Amniotic stem cell (primary cell): ENCODE results near the gene DIP2B.
"Not testable (repeated sequence)": the region's sequence is repeated elsewhere in the genome, so short reads cannot be mapped to it uniquely, and the experiment has no call there.

Source experiments
- DNase-seq: peaks from one replicate; lab custom pipeline; 2025; lab: John Stamatoyannopoulos, UW

The DIP2B gene

DNA sequence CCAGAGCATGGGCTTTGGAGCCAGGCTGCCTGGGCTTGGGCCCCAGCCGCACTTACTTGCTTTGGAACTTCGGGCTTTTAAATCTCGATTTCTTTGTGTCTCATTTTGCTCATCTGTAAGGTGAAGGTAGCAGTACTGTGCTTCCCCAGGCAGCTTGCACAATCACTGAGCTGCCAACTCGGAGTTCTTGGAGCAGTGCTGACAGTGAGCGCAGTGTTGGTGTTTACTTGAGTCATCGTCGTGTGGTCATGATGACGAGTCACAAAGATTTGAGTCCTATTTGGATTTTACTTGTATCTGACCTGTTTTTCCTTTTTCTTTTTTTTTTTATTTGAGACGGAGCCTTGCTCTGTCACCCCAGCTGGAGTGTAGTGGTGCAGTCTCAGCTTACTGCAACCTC is 227.8 kb downstream of the DIP2B start:
- DNase-seq, result no peak

DNA sequence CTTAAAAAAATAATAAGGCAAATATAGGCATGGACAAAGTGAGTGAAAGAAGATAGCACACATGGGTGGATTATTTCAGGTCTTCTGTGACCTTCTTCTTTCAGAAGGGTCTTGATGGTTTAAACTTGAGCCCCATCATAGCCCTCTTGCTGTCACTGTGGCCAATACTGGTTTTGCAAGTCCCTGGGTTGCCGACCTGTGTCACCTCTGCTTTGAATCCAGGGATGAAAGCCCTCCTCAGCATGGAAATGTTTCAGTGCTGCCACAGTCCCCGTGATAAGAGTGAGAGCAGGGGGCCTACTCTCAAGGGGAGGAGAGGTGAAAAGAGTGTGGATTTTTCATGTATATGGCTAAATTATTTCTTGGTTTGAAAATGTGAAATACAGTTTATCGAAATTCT is 228.9 kb downstream of the DIP2B start:
- no peak for DNase-seq

DNA sequence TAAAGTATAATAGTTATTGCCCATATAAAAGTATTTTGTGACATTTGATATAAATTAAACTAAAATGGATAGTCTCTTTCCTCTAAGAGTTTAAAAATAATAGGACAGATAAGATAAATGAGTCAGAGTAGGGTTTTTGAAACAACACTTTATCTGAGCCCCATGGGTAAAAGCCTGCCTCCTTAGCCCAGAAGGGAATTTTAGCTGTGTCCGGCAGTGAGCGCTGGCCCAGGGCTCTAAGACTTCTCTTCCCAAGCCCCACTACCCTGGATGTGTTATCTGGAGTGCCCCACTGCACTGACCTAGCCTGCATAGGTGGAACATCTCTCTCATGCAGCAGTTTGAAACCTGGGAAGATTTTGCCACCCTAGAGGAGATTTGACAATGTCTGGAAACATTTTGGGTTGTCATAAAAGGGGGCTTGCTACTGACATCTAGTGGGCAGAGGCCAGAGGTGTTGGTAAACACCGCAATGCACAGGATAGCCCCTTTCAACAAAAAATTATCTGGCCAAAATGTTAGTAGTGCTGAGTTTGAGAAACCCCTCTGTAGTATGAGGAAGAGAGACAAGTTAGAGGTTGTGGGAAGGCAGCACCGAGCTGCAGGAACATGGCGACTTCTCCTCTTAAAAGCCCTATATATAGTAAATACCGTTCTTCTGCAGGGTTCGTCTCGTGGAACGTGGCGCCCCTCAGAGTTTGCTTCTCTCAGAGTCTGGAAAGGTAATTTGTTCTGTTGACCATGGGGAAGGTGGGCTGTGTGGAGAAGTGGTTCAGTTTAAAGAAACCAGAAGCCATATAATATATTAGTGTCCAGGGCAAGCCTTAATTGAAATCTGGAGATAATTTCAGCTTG is 229.9 kb downstream of the DIP2B start:
- no peak for DNase-seq

DNA sequence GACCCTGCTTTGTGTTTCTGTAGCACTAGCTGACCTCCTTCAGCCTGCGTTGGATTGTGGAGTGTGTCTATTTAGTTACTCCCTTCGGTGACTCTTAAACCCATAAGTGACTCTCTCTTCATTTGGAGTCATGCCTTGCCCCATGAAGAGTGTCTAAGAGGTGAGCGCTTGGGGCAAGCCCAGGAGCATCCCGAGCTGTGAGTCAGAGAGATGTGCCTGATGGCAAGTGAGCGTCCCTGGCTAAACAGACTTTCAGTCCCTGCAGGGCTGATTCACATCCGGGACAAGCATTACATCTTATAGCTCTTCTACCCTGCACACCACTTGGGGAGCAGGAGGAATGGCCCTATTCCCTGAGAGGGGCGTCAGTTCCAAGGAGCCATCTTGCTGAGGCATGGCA is 234.8 kb downstream of the DIP2B start:
- DNase-seq, result no peak

DNA sequence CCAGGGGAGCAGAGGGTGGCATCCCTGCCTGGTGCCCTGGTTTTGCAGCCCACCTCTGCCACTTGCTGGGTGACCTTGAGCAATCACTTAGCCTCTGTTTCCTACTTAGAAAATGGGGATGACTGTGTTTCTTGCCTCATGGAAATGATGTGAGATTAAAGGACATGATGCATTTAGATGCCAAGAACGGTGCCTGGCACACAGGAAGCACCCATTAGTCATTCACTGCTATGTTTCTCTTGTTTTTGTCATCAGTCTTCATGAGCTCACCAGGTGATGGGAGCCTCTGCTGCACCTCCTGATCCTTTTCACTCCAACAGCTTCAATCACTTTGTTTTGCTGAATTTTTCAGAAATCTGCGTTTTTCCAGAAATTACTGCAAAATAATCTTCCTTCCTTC is 235.5 kb downstream of the DIP2B start:
- no peak for DNase-seq

DNA sequence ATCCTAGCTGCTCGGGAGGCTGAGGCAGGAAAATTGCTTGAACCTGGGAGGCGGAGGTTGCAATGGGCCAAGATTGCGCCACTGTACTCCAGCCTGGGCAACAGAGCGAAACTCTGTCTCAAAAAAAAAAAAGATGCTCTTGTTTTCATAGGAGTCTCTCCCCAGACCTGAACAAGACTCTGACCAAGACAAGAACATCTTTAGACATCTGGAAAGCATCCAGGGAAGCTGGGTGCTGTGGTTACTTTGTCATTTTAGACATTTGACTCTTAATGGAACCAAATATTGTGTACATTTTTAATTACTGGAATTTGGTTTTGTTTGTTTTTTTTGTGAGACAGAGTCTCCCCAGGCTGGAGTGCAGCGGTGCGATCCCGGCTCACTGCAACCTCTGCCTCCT is 238.0 kb downstream of the DIP2B start:
- no peak for DNase-seq

DNA sequence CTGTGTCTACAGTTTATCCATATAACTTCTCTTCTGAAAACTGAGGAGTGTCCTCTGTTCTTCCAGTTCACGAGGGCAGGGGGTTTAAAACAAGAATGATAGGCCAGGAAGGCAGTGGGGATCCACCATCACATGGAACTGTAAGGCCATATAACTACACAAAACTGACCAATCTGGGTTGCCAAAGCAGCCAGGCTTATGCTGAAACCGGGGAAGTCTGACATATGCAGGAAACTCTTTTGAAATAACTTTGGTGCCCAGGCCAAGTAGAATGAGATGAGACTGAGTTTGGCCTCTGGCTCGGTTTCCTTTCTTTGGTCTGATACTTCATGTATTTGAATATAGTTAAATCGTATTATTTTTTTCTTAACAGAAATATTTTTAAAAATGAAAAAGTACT is 241.1 kb downstream of the DIP2B start:
- no peak for DNase-seq

DNA sequence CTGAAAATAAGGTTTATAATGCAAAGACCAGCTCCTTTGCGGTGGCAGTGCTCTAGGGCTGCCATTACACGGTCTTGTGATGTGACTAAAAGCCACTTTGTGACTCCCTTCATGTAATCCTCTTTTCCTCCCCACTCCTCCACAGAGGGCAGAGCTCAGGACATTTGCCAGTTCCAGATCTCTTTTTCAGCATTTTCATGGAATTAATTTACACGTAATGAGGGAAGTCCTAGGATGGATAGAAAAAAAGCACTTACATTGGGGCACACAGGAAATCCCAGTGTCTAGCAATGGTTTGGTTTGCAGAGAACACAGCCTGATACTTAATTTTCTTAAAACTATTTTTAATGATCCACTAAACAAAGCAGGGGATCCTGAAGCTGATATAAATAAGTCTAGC is 241.6 kb downstream of the DIP2B start:
- DNase-seq, result no peak

DNA sequence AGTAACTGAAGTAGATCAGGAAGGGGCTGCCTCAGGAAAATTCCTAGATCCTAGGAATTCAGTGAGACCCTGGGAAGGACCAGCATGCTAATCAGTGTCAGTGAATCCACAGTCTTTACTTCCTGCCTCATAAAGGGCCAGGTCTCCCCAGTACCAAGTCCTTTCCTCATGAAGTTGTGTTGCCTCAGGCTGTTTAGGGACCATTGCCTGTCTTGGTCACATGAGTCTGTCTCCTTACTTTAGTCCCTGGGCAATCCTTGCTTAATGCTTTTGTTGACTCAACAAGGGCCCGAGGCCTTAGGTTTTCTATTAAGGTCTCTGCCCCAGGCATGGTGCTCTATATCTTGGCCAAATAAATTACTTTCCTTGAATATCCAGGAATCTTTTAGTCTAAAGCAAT is 243.0 kb downstream of the DIP2B start:
- no peak for DNase-seq

DNA sequence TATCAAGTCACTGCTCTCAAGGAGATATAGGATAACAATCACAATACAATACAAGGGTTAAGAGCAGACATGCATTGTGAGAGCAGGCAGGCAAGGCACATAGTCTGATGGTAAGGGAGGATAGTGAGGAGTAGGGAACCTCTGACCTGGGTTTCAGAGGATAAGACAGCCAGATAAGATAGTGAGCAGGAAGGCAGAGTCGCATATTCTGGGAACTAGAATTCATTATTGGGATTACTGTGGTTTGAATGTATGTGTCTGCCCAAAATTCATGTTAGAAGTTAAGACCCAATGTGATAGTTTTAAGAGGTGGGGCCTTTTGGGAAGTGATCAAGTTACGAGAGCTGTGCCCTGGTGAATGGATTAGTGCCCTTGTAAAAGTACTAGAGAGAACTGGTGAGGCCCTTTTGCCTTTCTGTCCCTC is 244.7 kb downstream of the DIP2B start:
- no peak for DNase-seq

DNA sequence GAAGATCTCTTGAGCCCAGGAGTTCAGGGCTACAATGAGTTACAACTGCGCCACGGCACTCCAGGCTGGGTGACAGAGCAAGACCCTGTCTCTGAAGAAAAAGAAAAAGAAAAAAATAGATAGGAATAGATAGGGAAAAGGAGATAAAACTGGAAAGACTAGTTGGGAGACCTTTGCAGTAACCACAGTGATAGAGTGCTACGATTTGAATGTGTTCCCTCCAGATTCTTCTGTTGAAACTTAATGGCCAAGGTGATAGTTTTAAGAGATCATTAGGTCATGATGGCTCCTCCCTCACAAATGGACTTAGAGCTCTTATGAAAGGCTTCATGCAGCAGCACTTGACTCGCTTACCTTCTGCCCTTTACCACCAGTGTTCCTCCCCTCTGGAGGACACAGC is 245.6 kb downstream of the DIP2B start:
- DNase-seq, result no peak

DNA sequence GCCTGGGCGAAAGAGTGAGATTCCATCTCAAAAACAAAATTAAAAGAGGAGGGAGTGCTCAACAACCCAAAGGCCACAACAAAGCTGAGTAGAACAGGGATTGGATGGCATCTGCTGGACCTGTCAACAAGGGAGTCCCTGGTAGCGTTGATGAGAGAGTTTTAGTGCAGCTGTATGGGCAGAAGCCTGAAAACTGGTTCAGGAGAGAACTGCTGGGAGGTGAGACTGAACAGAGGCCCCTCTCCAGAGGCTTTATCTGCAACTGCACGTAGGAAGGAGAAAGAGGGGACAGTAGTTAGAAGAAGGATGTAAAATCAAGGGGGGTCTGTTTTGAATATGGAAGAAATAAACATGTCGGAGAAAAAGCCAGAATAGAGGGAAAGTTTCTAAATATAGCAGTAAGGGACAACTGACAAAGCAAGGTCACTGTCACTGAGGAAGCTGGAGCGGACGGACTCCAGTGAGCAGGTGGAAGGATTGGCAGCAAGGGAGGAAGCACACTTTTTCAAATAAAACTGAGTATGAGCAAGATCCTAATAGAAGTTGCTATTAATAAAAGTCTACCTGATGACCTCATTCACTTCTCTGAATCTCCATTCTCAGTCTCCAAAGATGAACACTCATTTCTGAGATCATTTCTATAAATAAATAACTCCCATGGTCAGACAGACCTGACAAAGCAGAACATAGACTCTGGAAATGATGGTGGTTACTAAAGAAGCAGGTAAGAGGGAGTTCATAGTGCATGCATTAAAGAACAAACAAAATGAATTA is 247.3 kb downstream of the DIP2B start:
- no peak for DNase-seq

DNA sequence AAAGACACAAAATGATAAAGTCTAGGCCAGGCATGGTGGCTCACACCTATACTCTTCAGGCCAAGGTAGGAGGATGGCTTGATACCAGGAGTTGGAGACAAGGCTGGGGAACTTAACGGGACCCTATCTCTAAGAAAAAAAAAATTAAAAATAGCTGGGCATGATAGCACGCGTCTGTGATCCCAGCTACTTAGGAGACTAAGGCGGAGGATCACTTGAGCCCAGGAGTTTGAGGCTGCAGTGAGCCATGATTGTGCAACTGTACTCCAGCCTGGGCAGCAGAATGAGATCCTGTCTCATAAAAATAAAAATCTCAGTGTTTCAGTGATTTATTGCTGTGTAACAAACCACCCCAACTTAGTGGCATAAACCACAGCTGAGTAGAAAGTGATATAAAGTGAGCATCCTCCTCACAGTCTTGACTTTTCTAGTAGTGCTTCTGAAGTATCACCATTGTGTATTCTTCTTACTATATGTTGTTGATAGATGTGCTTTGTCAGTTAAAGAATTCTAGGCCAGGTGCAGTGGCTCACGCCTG is 248.5 kb downstream of the DIP2B start:
- DNase-seq, result no peak

DNA sequence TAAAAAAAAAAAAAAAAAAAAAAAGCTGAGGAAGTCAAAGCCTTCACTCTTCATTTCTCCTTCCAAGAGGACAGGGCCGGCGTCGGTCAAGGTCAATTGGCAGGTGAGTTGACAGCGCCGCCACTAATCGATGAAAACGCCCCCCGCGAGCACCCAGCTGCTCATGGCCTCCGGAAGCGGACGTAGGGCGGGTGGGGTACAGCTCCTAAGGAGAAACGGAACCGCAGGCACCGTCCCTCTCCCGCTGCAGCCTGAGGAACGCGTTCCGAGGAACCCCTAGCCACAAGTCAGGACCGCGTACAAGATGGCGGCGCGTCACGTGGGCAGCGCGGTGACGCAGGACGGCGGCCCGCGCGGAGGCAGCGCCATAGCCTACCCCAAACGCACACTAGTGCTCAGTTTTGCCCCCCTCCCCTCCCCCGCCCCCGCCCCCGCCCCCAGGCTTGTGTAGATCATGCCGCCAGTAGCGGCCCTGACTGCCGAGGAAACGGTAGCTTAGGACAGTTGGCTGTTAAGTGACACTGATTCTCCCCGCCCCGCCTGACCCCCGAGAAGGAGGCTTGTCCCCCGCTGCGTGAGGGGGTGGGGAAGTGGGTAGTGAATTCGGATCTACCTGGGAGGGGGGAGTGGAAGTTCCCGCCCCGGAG is 259.0 kb downstream of the DIP2B start, which contains the start of gene ATF1:
TSS of gene ATF1 (plus strand) at position 463 of the 647 bp plus-strand sequence. CDS start 16,045 bp downstream, outside the sequence.
- peak; percentile 63 for DNase-seq

DNA sequence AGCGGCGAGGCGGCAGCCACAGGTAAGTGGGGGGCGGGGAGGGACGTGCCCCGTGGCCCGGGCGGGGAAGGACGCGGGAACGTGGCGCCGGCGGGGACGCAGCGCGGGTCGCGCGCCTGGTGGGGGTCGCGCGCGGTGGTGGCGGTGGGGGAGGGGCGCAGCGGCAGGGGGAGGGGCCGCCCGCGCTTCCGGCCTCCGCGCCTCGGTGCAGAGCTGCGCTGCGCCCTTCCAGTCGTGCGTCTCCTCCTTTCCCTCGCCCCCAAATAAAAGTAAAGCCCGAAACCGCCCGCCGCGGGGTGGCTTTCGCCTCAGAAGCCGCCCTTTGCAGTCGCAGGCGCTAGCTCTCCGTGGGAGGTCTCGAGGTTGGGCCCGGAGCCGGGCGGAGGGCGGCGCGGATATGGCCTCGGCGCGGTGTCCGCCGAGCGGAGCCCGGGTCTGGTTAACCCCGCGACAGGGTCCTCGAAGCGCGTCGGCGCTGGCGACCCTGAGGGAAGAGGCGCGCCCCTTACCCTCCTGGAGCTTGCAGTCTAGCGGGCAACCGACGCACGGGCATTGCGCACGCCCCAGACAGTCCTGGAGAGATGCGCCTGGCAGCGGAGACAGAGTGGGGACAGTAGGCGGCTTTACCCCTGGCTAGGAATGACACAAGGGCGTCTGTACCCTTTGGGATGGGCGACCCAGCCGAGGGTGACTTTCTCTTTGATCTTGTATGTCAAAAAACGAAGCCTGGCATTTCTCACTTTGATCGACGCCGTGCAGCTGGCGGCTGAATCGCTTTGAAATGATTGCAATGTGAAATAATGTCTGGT is 259.7 kb downstream of the DIP2B start:
- DNase-seq, result peak; percentile 11

DNA sequence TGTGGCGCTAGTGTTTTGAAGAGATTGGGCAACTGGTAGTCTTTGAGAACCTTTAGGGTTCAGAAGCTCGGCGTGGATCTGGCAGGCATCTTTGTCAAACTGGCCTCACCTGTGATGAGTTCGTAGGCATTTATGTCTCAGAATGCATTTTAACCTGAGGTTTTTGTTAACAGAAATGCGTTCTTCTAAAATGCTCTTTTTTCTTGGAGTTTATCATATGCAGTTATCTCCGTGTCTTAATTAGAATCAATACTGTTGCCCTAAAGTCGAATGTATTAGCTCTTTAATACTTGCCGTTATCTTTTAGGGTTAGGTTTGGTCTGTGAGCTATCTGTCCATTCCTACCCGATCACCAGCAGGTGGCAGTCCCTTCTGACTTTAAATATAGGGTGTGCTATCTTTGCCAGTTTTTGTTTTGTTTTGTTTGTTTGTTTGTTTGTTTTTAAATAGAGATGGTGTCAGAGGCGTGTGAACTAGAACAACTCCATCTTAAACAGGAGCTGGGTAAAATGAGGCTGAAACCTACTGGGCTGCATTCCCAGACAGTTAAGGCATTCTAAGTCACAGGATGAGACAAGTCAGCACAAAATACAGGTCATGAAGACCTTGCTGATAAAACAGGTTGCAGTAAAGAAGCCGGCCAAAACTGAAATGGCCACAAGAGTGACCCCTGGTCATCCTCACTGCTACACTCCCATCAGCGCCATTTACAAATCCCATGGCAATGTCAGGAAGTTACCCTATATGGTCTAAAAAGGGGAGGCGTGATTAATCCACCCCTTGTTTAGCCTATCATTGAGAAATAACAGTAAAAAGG is 260.5 kb downstream of the DIP2B start:
- DNase-seq, result peak; percentile 28

DNA sequence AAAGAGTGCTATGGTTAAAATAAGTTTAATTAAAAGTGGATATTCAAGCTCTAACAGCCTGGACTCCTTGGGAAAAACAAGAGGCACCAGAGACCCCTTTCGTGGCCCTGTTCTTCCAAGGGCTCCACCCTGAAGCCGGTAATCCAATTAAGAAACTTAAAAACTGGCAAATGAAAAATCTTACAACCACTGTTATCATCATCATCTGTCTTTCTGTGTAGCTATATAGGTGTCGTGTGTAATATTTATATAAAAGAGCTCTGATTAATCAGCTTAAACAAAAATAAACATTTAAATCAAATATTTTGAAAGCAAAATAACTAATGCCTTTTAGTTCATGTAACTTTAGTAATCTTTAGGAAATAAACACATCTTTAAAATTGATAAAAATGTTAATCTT is 263.6 kb downstream of the DIP2B start:
- no peak for DNase-seq

DNA sequence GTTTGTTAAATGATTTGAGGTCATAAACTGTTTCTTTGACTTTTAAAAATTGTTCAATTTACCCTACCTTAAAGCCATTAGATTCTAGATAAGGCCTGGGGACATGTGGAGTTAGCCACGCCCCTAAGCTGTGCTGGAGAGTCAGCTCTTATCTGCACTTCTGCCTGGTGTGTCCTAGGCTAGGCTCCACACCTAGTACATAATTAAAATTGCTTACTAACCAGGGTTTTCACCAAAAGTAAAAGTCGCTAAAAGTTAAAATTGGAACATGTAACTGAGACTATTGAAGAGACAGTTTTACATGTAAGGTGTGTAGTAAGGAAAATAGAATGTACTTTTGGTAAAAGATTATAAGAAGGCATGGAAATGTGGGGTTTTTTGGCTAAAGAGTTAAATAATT is 264.0 kb downstream of the DIP2B start:
- DNase-seq, result not testable (repeated sequence)

DNA sequence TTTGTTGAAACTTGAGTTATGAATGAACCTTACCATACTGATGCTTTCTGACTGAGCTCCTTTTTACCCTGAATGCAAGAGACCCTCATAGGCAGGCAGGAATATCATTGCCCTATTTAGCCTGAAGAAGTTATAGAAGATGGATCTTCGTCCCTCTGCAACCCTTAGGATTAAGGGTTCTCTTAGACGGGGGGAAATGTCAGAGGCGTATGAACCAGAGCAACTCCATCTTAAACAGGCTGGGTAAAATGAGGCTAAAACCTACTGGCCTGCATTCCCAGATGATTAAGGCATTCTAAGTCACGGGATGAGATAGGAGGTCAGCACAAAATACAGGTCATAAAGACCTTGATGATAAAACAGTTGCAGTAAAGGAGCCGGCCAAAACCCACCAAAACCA is 266.6 kb downstream of the DIP2B start:
- no peak for DNase-seq

DNA sequence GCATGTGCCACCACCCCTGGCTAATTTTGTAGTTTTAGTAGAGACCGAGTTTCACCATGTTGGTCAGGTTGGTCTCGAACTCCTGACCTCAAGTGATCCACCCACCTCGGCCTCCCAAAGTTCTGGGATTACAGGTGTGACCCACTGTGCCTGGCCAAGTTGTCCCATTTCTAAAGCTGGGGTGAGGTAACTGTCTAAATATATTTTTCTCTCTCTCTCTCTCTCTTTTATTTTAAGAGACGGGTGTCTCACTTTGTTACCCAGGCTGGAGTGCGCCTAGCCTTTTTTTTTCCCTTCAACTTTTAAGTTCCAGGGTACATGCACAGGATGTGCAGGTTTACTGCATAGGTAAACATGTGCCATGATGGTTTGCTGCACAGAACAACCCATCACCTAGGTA is 267.7 kb downstream of the DIP2B start:
- DNase-seq, result no peak

DNA sequence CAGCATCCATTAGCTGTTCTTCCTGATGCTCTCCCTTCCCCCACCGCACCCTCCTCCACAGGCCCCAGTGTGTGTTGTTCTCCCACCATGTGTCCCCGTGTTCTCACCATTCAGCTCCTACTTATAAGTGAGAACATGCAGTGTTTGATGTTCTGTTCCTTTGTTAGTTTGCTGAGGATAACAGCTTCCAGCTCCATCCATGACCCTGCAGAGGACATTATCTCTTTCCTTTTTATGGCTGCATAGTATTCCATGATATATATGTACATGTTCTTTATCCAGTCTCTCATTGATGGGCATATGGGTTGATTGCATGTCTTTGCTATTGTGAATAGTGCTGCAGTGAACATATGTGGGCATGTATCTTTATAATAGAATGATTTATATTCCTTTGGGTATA is 268.1 kb downstream of the DIP2B start:
- DNase-seq, result no peak
